HEK293 (cell line): Measurements from ENCODE around the gene BTBD9.

ENCODE experiments used
- ZBTB8A ChIP-seq: fragments of 450-650 bp; formaldehyde crosslinking; IDR thresholded peaks from 2 replicates; pipeline ENCODE4 v1.5.1; 2016; ENCODE audit warnings: missing biosample characterization, missing genetic modification characterization
- ZNF239 ChIP-seq: fragments of 450-650 bp; formaldehyde crosslinking; IDR thresholded peaks from 2 replicates; pipeline ENCODE4 v1.5.1; 2016; ENCODE audit warnings: missing biosample characterization, missing genetic modification characterization
- TF ChIP-seq, protein P1 (sequence below): fragments of 450-650 bp; formaldehyde crosslinking; IDR thresholded peaks from 2 replicates; pipeline ENCODE4 v1.5.1; 2016; ENCODE audit warnings: missing biosample characterization, missing genetic modification characterization

DNA sequence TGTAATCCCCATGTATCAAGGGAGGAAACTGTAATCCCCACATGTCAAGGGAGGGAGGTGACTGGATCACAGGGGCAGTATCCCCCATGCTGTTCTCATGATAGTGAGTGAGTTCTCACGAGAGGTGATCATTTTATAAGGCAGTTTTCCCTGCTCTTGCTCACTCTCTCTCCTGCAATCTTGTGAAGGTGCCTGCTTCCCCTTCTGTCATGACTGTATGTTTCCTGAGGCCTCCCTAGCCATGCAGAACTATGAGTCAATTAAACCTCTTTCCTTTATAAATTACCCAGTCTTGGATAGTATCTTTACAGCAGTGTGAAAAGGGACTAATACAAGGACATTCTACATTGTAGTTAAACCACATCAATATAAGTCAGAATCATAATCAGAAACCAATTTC is 112.4 kb downstream of the BTBD9 start:
- TF ChIP-seq, protein P1, sequence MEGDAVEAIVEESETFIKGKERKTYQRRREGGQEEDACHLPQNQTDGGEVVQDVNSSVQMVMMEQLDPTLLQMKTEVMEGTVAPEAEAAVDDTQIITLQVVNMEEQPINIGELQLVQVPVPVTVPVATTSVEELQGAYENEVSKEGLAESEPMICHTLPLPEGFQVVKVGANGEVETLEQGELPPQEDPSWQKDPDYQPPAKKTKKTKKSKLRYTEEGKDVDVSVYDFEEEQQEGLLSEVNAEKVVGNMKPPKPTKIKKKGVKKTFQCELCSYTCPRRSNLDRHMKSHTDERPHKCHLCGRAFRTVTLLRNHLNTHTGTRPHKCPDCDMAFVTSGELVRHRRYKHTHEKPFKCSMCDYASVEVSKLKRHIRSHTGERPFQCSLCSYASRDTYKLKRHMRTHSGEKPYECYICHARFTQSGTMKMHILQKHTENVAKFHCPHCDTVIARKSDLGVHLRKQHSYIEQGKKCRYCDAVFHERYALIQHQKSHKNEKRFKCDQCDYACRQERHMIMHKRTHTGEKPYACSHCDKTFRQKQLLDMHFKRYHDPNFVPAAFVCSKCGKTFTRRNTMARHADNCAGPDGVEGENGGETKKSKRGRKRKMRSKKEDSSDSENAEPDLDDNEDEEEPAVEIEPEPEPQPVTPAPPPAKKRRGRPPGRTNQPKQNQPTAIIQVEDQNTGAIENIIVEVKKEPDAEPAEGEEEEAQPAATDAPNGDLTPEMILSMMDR (tag by site-specific recombination), result no peak
- no peak for TF ChIP-seq ZBTB8A (tag by site-specific recombination)
- TF ChIP-seq ZNF239 (tag by site-specific recombination), result no peak
